ENCODE results near the gene DUSP5.

DUSP5 gene

GRCh38 chr10:110488332-110488681 is 9.4 kb upstream of the DUSP5 start (continued):
- TF ChIP-seq ZNF16 (tag by site-specific recombination; IDR thresholded peaks at IDR 0.05; ENCODE audit: low read depth) = no peak

GRCh38 chr10:110488940-110489339 is 8.8 kb upstream of the DUSP5 start:
- ChIA-PET CTCF (interaction anchor here (1.2 kb wide), 1 partner anchor 134 kb away, joined by 5 read pairs; no protein-coding TSS in a partner anchor), POLR2A (no interaction called here)
- Histone ChIP-seq H3K36me3 (ENCODE audit: control insufficient read depth in 2 of 2, insufficient read depth in 1 of 2, low read length in 2 of 2) (no peaks in the 10 kb centered on the region), H3K4me3 (ENCODE audit: low read depth, low read length) (no peak overlapping the region), H3K4me1 (ENCODE audit: control insufficient read depth, insufficient read depth, low read length) (peaks cover 14% of the 10 kb centered on the region), H3K9me3 (ENCODE audit: control insufficient read depth, insufficient read depth, low read depth, low read length) (no peaks in the 10 kb centered on the region), H3K27ac (ENCODE audit: extremely low read depth, low read depth, low read length) (no peak overlapping the region)
- TF ChIP-seq SP7 (tag by site-specific recombination; IDR thresholded peaks at IDR 0.05) (no peak), ZNF830 (tag by site-specific recombination; IDR thresholded peaks at IDR 0.05; ENCODE audit: low read depth) (no peak), ZNF513 (tag by site-specific recombination; IDR thresholded peaks at IDR 0.05) (no peak), PRDM2 (tag by site-specific recombination; IDR thresholded peaks at IDR 0.05; ENCODE audit: borderline replicate concordance) (no peak), ZSCAN4 (tag by site-specific recombination; IDR thresholded peaks at IDR 0.05) (no peak), ZNF23 (tag by site-specific recombination; IDR thresholded peaks at IDR 0.05; ENCODE audit: borderline replicate concordance) (no peak), ZNF514 (tag by site-specific recombination; IDR thresholded peaks at IDR 0.05) (no peak), ZXDB (tag by site-specific recombination; IDR thresholded peaks at IDR 0.05) (no peak), HOXC10 (CRISPR knock-in tag; IDR thresholded peaks at IDR 0.05) (no peak), ZNF398 (tag by site-specific recombination; IDR thresholded peaks at IDR 0.05) (no peak), ZNF223 (tag by site-specific recombination; IDR thresholded peaks at IDR 0.05) (no peak), TCF7L2 (IDR thresholded peaks at IDR 0.05; ENCODE audit: borderline replicate concordance, low read depth, low read length) (no peak), ZNF548 (tag by site-specific recombination; IDR thresholded peaks at IDR 0.05) (no peak)
